ENCODE data around the gene IL20RA.
"Not testable (repeated sequence)": the region's sequence is repeated elsewhere in the genome, so short reads cannot be mapped to it uniquely, and the experiment has no call there.

Gene IL20RA

GRCh38 chr6:137006056-137006455 is 38.7 kb downstream of the IL20RA start:
- DNase-seq, result no peak

- no peak for DNase-seq
Measured at GRCh38 chr6:137005073-137005472, 39.7 kb downstream of the IL20RA start.

- peak; percentile 22 for DNase-seq
Measured at GRCh38 chr6:137002505-137002904, 42.3 kb downstream of the IL20RA start.

- no peak for DNase-seq
Measured at GRCh38 chr6:137001977-137002302, 42.8 kb downstream of the IL20RA start.

- peak; percentile 49 for DNase-seq
Measured at GRCh38 chr6:137001299-137001976, 43.3 kb downstream of the IL20RA start.

- no peak for DNase-seq
Measured at GRCh38 chr6:137000825-137001224, 43.9 kb downstream of the IL20RA start.

GRCh38 chr6:136995521-136995920 is 49.2 kb downstream of the IL20RA start:
- no peak for DNase-seq

GRCh38 chr6:136994782-136995181 is 50.0 kb downstream of the IL20RA start:
- DNase-seq, result peak; percentile 90

GRCh38 chr6:136992113-136992512 is 52.7 kb downstream of the IL20RA start:
- no peak for DNase-seq

GRCh38 chr6:136991646-136992045 is 53.1 kb downstream of the IL20RA start:
- no peak for DNase-seq

GRCh38 chr6:136990754-136991153 is 54.0 kb downstream of the IL20RA start:
- DNase-seq, result peak; percentile 81

- no peak for DNase-seq
Measured at GRCh38 chr6:136990242-136990578, 54.6 kb downstream of the IL20RA start.

GRCh38 chr6:136989571-136990241 is 55.1 kb downstream of the IL20RA start:
- DNase-seq, result peak; percentile 68

- peak; percentile 97 for DNase-seq
Measured at GRCh38 chr6:136987526-136987925, 57.2 kb downstream of the IL20RA start.

GRCh38 chr6:136985502-136985901 is 59.3 kb downstream of the IL20RA start:
- DNase-seq, result no peak

GRCh38 chr6:136984578-136984977 is 60.2 kb downstream of the IL20RA start:
- DNase-seq, result no peak

GRCh38 chr6:136983687-136984086 is 61.1 kb downstream of the IL20RA start:
- DNase-seq, result no peak

GRCh38 chr6:136982928-136983327 is 61.8 kb downstream of the IL20RA start:
- DNase-seq, result no peak

- no peak for DNase-seq
Measured at GRCh38 chr6:136980070-136980469, 64.7 kb downstream of the IL20RA start.

- DNase-seq, result no peak
Measured at GRCh38 chr6:136979206-136979605, 65.6 kb downstream of the IL20RA start.

GRCh38 chr6:136977075-136977474 is 67.7 kb downstream of the IL20RA start:
- DNase-seq, result no peak

- no peak for DNase-seq
Measured at GRCh38 chr6:136975089-136975715, 69.6 kb downstream of the IL20RA start.

- not testable (repeated sequence) for DNase-seq
Measured at GRCh38 chr6:136973781-136974180, 71.0 kb downstream of the IL20RA start.

GRCh38 chr6:136971609-136972008 is 73.2 kb downstream of the IL20RA start:
- no peak for DNase-seq

- peak; percentile 90 for DNase-seq
Measured at GRCh38 chr6:136969930-136970329, 74.8 kb downstream of the IL20RA start.
